Measurements from ENCODE around the gene PLEKHJ1. TPM values are rescaled to one million over a fixed set of nuclear protein-coding genes. Genes with fewer than 3 reads are reported as not detected.

Gene PLEKHJ1
- total and polyA plus RNA-seq, 3 donors from 2014 or later, result 111 to 153 (median 126) TPM

DNA sequence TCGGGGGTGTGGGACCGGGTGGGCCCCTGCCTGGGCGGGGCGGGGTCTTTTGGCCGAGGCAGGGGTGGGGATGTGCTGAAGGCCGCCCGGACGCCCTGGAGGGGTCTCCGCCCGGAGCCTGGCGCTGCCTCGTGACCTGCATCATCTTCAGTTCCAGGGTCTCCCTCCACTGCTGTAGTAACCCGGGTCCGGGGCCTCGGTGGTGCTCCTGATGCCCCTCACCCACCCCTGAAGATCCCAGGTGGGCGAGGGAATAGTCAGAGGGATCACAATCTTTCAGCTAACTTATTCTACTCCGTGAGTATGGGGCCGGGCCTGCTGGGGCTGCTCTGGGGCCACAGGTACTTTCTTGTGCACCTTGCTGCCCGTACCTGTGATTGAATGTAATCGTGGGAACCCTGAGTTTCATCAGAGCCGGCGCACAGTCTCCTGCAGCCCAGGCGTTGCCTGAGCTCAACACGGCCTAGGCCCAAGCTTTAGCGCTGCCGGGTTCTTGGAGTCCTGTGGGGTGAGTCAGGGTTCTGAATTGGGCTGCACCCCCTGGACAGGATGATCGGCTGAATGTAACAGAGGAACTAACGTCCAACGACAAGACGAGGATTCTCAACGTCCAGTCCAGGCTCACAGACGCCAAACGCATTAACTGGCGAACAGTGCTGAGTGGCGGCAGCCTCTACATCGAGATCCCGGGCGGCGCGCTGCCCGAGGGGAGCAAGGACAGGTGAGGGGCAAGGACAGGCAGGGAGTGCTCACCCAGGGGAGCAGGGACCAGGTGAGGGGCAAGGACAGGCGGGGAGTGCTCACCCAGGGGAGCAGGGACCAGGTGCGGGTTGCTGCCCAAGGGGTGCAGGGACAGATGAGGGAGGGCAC, 35.3 kb upstream of the PLEKHJ1 start:
- H3K27ac ChIP-seq, result peak overlapping the region; percentile 99
- TF ChIP-seq CTCF (IDR thresholded peaks at IDR 0.05), result no peak
- TF ChIP-seq POLR2A (IDR thresholded peaks at IDR 0.05), result no peak
- peaks cover 50% of the 10 kb centered on the region for H3K4me1 ChIP-seq
- no peaks in the 10 kb centered on the region for H3K36me3 ChIP-seq (ENCODE audit: low read depth, missing control alignments)
- H3K27me3 ChIP-seq, result no peaks in the 10 kb centered on the region
- H3K4me3 ChIP-seq, result peak overlapping the region; percentile 80 to 100
- 13 to 15% methylated on average over 25 to 39 of the region's 43 CpGs for WGBS, 2 donors
- DNase-seq, result no peak
- no peaks in the 10 kb centered on the region for H3K9me3 ChIP-seq
- intact Hi-C loops (cut with DNase I; ENCODE audit: low total_unique reads), result loop anchor here (5.0 to 10.0 kb wide), 3 partner anchors 39 to 123 kb away; partner anchors contain the start of gene AP3D1

GRCh38 chr19:2270423-2271233, 34.5 kb upstream of the PLEKHJ1 start:
- peak; percentile 79 for DNase-seq
- Histone ChIP-seq H3K4me1 (peaks cover 43% of the 10 kb centered on the region), H3K27ac (peak overlapping the region; percentile 99), H3K9me3 (no peaks in the 10 kb centered on the region), H3K27me3 (no peaks in the 10 kb centered on the region), H3K36me3 (ENCODE audit: low read depth, missing control alignments) (no peaks in the 10 kb centered on the region), H3K4me3 (peak overlapping the region; percentile 80 to 100)
- TF ChIP-seq CTCF (IDR thresholded peaks at IDR 0.05) (no peak), POLR2A (IDR thresholded peaks at IDR 0.05) (no peak)
- 0 to 1% methylated on average over 12 to 60 of the region's 88 CpGs for WGBS, 2 donors
- intact Hi-C loops (cut with DNase I; ENCODE audit: low total_unique reads), result loop anchor here (5.0 to 10.0 kb wide), 3 partner anchors 38 to 124 kb away; partner anchors contain the start of gene AP3D1

GRCh38 chr19:2270157-2270422, 34.0 kb upstream of the PLEKHJ1 start:
- intact Hi-C loops (cut with DNase I; ENCODE audit: low total_unique reads), result loop anchor here (5.0 to 10.0 kb wide), 3 partner anchors 38 to 125 kb away; partner anchors contain the start of gene AP3D1
- Histone ChIP-seq H3K27me3 (no peaks in the 10 kb centered on the region), H3K4me3 (peak overlapping the region; percentile 80 to 100), H3K4me1 (peaks cover 37% of the 10 kb centered on the region), H3K36me3 (ENCODE audit: low read depth, missing control alignments) (no peaks in the 10 kb centered on the region), H3K9me3 (no peaks in the 10 kb centered on the region), H3K27ac (peak overlapping the region; percentile 99)
- no peak for DNase-seq
- TF ChIP-seq CTCF (IDR thresholded peaks at IDR 0.05) (no peak), POLR2A (IDR thresholded peaks at IDR 0.05) (no peak)
- WGBS, 2 donors, result 0% methylated on average over 12 to 13 of the region's 30 CpGs

GRCh38 chr19:2269244-2270156, 33.4 kb upstream of the PLEKHJ1 start:
- peak overlapping the region; percentile 99 for H3K27ac ChIP-seq
- no peaks in the 10 kb centered on the region for H3K9me3 ChIP-seq
- no peaks in the 10 kb centered on the region for H3K36me3 ChIP-seq (ENCODE audit: low read depth, missing control alignments)
- intact Hi-C loops (cut with DNase I; ENCODE audit: low total_unique reads), result loop anchor here (5.0 to 10.0 kb wide), 3 partner anchors 37 to 125 kb away; partner anchors contain the start of gene AP3D1
- WGBS, 2 donors, result 0 to 1% methylated on average over 4 to 91 of the region's 103 CpGs
- peak in 2 of 3 experiments; percentile 47 to 71 for TF ChIP-seq CTCF (IDR thresholded peaks at IDR 0.05)
- TF ChIP-seq POLR2A (IDR thresholded peaks at IDR 0.05), result peak; percentile 100
- peak; percentile 98 for DNase-seq
- H3K27me3 ChIP-seq, result no peaks in the 10 kb centered on the region
- H3K4me1 ChIP-seq, result peaks cover 34% of the 10 kb centered on the region
- peak overlapping the region; percentile 80 to 100 for H3K4me3 ChIP-seq
